ENCODE data around the gene URB1. TPM values are rescaled to one million over a fixed set of nuclear protein-coding genes. Genes with fewer than 3 reads are reported as not detected.

The URB1 gene
- total and polyA plus RNA-seq, 9 of the 15 experiments (the other 6 are each of a cell fraction or from before 2014, with no cell fraction given): 0.97 to 53.6 (median 21.5) TPM

- H3K9me1 ChIP-seq (ENCODE audit: control insufficient read depth, insufficient read depth, low read length): no peaks in the 10 kb centered on the region
- POLR2A ChIA-PET: no interaction called here
- H3K4me2 ChIP-seq (ENCODE audit: insufficient read depth, low read length): no peak overlapping the region
- H3K27ac ChIP-seq (ENCODE audit: extremely low read depth, low read depth, low read length): no peak overlapping the region
- BruUV-seq (replicated peaks): no TSS peak
- H3K4me3 ChIP-seq: no peak overlapping the region
- 90% methylated on average over 7 of the region's 7 CpGs for WGBS (ENCODE audit: insufficient coverage, low coverage, missing lambda C conversion rate)
- peaks cover 97% of the 10 kb centered on the region for H3K36me3 ChIP-seq (ENCODE audit: control insufficient read depth, insufficient read depth, low read length)
- H3K9ac ChIP-seq (ENCODE audit: insufficient read depth in 1 of 2, low read depth in 2 of 2, low read length in 2 of 2): peak overlapping the region in 1 of 2 experiments; percentile 61; a peak in 2 of 4 replicates
- peaks cover 0 to 7% of the 10 kb centered on the region in 2 experiments; a peak in 1 of 5 replicates for H3K4me1 ChIP-seq (replicated peaks in 1 of 2; ENCODE audit: control insufficient read depth in 2 of 2, insufficient read depth in 2 of 2, low read length in 2 of 2)
- no peaks in the 10 kb centered on the region for H3K9me3 ChIP-seq (replicated peaks; ENCODE audit: control insufficient read depth, insufficient read depth, low read depth, low read length)
- FAIRE-seq: no peak
- DNase-seq (ENCODE audit: extremely low read depth in 1 of 4, low spot score in 3 of 4): no peak
- CTCF ChIA-PET (ENCODE audit: low intra/inter-chr PET ratio): no interaction called here
- no peaks in the 10 kb centered on the region for H3K27me3 ChIP-seq (ENCODE audit: control insufficient read depth in 2 of 2, insufficient read depth in 2 of 2, low read length in 2 of 2)
- in situ Hi-C loops (cut with MboI) (no loop called here), intact Hi-C loops (cut with micrococcal nuclease) (no loop called here)
- H4K20me1 ChIP-seq (replicated peaks; ENCODE audit: control insufficient read depth, insufficient read depth, low read length): 0 out of 2 replicates have a peak, but pooled peaks cover 4% of the 10 kb centered on the region
- ATAC-seq: no peak
- TF ChIP-seq DNMT1 (IDR thresholded peaks at IDR 0.05) (no peak), BRCA1 (IDR thresholded peaks at IDR 0.05) (no peak), BRCA1 (CRISPR knock-in tag; IDR thresholded peaks at IDR 0.05) (no peak), CHD1 (IDR thresholded peaks at IDR 0.05; ENCODE audit: low read length) (no peak), GTF2A2 (tag; IDR thresholded peaks at IDR 0.05) (no peak), ZNF212 (CRISPR knock-in tag; IDR thresholded peaks at IDR 0.05) (no peak), MXI1 (IDR thresholded peaks at IDR 0.05; ENCODE audit: low read depth, low read length) (no peak), FOS (IDR thresholded peaks at IDR 0.05; ENCODE audit: extremely low read depth, insufficient read length) (no peak)
- no peak overlapping the region for H2AFZ ChIP-seq (ENCODE audit: low read depth, low read length)
- no peaks in the 10 kb centered on the region for H3K79me2 ChIP-seq (ENCODE audit: control insufficient read depth, insufficient read depth, low read length)
Measured at GRCh38 chr21:32319012-32319411, 73.8 kb downstream of the URB1 start.

GRCh38 chr21:32317726-32318125 lies 75.1 kb downstream of the URB1 start:
- H3K9me3 ChIP-seq (replicated peaks; ENCODE audit: control insufficient read depth, insufficient read depth, low read depth, low read length): no peaks in the 10 kb centered on the region
- no peaks in the 10 kb centered on the region for H3K79me2 ChIP-seq (ENCODE audit: control insufficient read depth, insufficient read depth, low read length)
- H4K20me1 ChIP-seq (replicated peaks; ENCODE audit: control insufficient read depth, insufficient read depth, low read length): 0 out of 2 replicates have a peak, but pooled peaks cover 4% of the 10 kb centered on the region
- CTCF ChIA-PET (ENCODE audit: low intra/inter-chr PET ratio): no interaction called here
- no peak overlapping the region for H3K9ac ChIP-seq (ENCODE audit: insufficient read depth in 1 of 2, low read depth in 2 of 2, low read length in 2 of 2)
- POLR2A ChIA-PET: interaction anchor here (0.6 kb wide), 1 partner anchor 11 kb away, joined by 4 read pairs; no protein-coding TSS in a partner anchor
- 82% methylated on average over 9 of the region's 9 CpGs for WGBS (ENCODE audit: insufficient coverage, low coverage, missing lambda C conversion rate)
- DNase-seq (ENCODE audit: extremely low read depth in 1 of 4, low spot score in 3 of 4) (no peak), FAIRE-seq (no peak), ATAC-seq (no peak)
- intact Hi-C loops (cut with micrococcal nuclease): no loop called here
- H3K9me1 ChIP-seq (ENCODE audit: control insufficient read depth, insufficient read depth, low read length): no peaks in the 10 kb centered on the region
- H2AFZ ChIP-seq (ENCODE audit: low read depth, low read length): no peak overlapping the region
- H3K27me3 ChIP-seq (ENCODE audit: control insufficient read depth in 2 of 2, insufficient read depth in 2 of 2, low read length in 2 of 2): no peaks in the 10 kb centered on the region
- H3K4me2 ChIP-seq (ENCODE audit: insufficient read depth, low read length): no peak overlapping the region
- peaks cover 0 to 7% of the 10 kb centered on the region in 2 experiments; a peak in 1 of 5 replicates for H3K4me1 ChIP-seq (replicated peaks in 1 of 2; ENCODE audit: control insufficient read depth in 2 of 2, insufficient read depth in 2 of 2, low read length in 2 of 2)
- H3K36me3 ChIP-seq (ENCODE audit: control insufficient read depth, insufficient read depth, low read length): peaks cover 96% of the 10 kb centered on the region
- TF ChIP-seq ZNF224 (CRISPR knock-in tag; IDR thresholded peaks at IDR 0.05) (no peak), ZNF24 (IDR thresholded peaks at IDR 0.05) (no peak), CHD4 (IDR thresholded peaks at IDR 0.05; ENCODE audit: insufficient read depth, insufficient replicate concordance, low read depth, low read length, poor library complexity, severe bottlenecking) (no peak), ZNF174 (CRISPR knock-in tag; IDR thresholded peaks at IDR 0.05) (no peak), SLC30A9 (CRISPR knock-in tag; IDR thresholded peaks at IDR 0.05) (no peak), BMI1 (IDR thresholded peaks at IDR 0.05; ENCODE audit: low read length) (no peak), USF2 (CRISPR knock-in tag; IDR thresholded peaks at IDR 0.05) (no peak), RNF2 (IDR thresholded peaks at IDR 0.05) (no peak), TRIM28 (IDR thresholded peaks at IDR 0.05) (no peak), KDM4B (IDR thresholded peaks at IDR 0.05; ENCODE audit: borderline replicate concordance in 2 of 2, low read depth in 1 of 2) (no peak)
- in situ Hi-C loops (cut with MboI): no loop called here
- no peak overlapping the region for H3K4me3 ChIP-seq
- no TSS peak for BruUV-seq (replicated peaks)
- H3K27ac ChIP-seq (ENCODE audit: extremely low read depth, low read depth, low read length): no peak overlapping the region; the same call in 2 of the 3 replicates
